Mesendoderm (in vitro differentiated cells): Measurements from ENCODE around the gene FAF1.
"Not testable (repeated sequence)": the region's sequence is repeated elsewhere in the genome, so short reads cannot be mapped to it uniquely, and the experiment has no call there.

Experiments used
- DNase-seq: peaks from one replicate; pipeline ENCODE4 v3.0.0; 2013
- H2AK5ac ChIP-seq: 2 replicates; pipeline ENCODE4 v1.6.1; 2013; ENCODE audit warnings: low read length, inconsistent platforms
- H2BK120ac ChIP-seq: 2 replicates; pipeline ENCODE4 v1.6.1; 2013; ENCODE audit warnings: low read depth, mild to moderate bottlenecking, low read length, moderate library complexity, mixed read lengths
- H2BK15ac ChIP-seq: replicated peaks from 2 replicates; pipeline ENCODE4 v1.6.1; 2013; ENCODE audit warnings: low read depth, mild to moderate bottlenecking, moderate library complexity
- H2BK5ac ChIP-seq: 2 replicates; pipeline ENCODE4 v1.6.1; 2013; ENCODE audit warnings: low read length, inconsistent platforms
- H3K18ac ChIP-seq: 2 replicates; pipeline ENCODE4 v1.6.1; 2013; ENCODE audit warnings: mild to moderate bottlenecking, low read length, mixed read lengths
- H3K23ac ChIP-seq: one replicate; pipeline ENCODE4 v1.6.1; 2013; ENCODE audit warnings: low read length
- H3K27ac ChIP-seq: 2 replicates; pipeline ENCODE4 v1.5.1; 2013; ENCODE audit warnings: low read depth, mild to moderate bottlenecking, inconsistent platforms, low read length, moderate library complexity
- H3K27me3 ChIP-seq: 2 replicates; pipeline ENCODE4 v1.6.1; 2013; ENCODE audit warnings: low read length, control low read depth, mild to moderate bottlenecking, inconsistent platforms; ENCODE audit not compliant: insufficient read depth, poor library complexity
- H3K36me3 ChIP-seq: 2 replicates; pipeline ENCODE4 v1.6.1; 2013; ENCODE audit warnings: low read length, inconsistent platforms; ENCODE audit not compliant: control insufficient read depth, insufficient read depth
- H3K4ac ChIP-seq: one replicate; pipeline ENCODE4 v1.6.1; 2013; ENCODE audit warnings: low read depth, mild to moderate bottlenecking, low read length, moderate library complexity
- H3K4me1 ChIP-seq: 2 replicates; pipeline ENCODE4 v1.6.1; 2013; ENCODE audit warnings: low read depth, low read length, inconsistent platforms; ENCODE audit not compliant: control insufficient read depth
- H3K4me2 ChIP-seq: 2 replicates; pipeline ENCODE4 v1.6.1; 2013; ENCODE audit warnings: low read length
- H3K4me3 ChIP-seq: 2 replicates; pipeline ENCODE4 v1.5.1; 2013; ENCODE audit warnings: mild to moderate bottlenecking, low read length
- H3K56ac ChIP-seq: one replicate; pipeline ENCODE4 v1.6.1; 2013; ENCODE audit warnings: low read length
- H3K79me1 ChIP-seq: 2 replicates; pipeline ENCODE4 v1.6.1; 2013; ENCODE audit warnings: low read length, inconsistent platforms
- H3K79me2 ChIP-seq: 2 replicates; pipeline ENCODE4 v1.6.1; 2013; ENCODE audit warnings: mild to moderate bottlenecking, low read length; ENCODE audit not compliant: control insufficient read depth, insufficient read depth
- H3K9ac ChIP-seq: 2 replicates; pipeline ENCODE4 v1.6.1; 2013; ENCODE audit warnings: low read length, inconsistent platforms
- H4K5ac ChIP-seq: one replicate; pipeline ENCODE4 v1.6.1; 2013; ENCODE audit warnings: low read length
- H4K8ac ChIP-seq: one replicate; pipeline ENCODE4 v1.6.1; 2013; ENCODE audit warnings: low read depth, mild to moderate bottlenecking, control low read depth, low read length, moderate library complexity
- WGBS: extraction: QIAGEN DNeasy Blood & Tissue Kit; methylation state at CpG from one replicate; pipeline ENCODE4 v1.1.7; 2013; ENCODE audit warnings: low lambda C conversion rate, missing lambda C conversion rate; ENCODE audit not compliant: insufficient coverage; ENCODE audit errors: extremely low coverage; 5-methylcytosine and 5-hydroxymethylcytosine counted together

The FAF1 gene

DNA sequence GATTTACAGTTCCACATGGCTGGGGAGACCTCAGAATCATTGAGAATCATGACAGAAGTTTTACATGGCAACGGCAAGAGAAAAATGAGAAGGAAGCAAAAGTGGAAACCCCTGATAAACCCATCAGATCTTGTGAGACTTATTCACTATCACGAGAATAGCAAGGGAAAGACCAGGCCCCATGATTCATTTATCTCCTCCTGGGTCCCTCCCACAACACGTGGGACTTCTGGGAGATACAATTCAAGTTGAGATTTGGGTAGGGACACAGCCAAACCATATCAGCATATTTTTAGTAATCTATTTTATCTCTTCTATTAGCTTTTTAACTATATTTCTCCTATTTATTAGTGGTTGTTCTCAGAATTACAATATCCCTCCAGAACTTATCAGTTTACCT is 26.3 kb downstream of the FAF1 start:
- H3K18ac ChIP-seq, H3K56ac ChIP-seq, H3K23ac ChIP-seq, H3K79me2 ChIP-seq, H3K27me3 ChIP-seq, H2BK120ac ChIP-seq, H3K9ac ChIP-seq, H2BK5ac ChIP-seq, H2AK5ac ChIP-seq, H3K4me1 ChIP-seq, H3K4me2 ChIP-seq, H3K79me1 ChIP-seq, H2BK15ac ChIP-seq, H3K4ac ChIP-seq, H3K27ac ChIP-seq, H4K8ac ChIP-seq, H3K4me3 ChIP-seq, H3K36me3 ChIP-seq, DNase-seq, H4K5ac ChIP-seq: not testable (repeated sequence)
- no CpG with 5 or more reads among the region's 3 CpGs for WGBS

DNA sequence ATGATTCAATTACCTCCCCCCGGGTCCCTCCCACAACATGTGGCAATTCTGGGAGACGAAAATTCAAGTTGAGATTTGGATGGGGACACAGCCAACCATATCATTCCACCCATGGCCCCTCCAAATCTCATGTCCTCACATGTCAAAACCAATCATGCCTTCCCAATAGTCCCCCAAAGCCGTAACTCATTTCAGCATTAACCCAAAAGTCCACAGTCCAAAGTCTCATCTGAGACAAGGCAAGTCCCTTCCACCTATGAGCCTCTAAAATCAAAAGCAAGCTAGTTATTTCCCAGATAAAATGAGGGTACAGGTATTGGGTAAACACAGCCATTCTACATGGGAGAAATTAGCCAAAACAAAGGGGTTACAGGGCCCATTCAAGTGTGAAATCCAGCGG is 28.0 kb downstream of the FAF1 start:
- H3K9ac ChIP-seq, H4K8ac ChIP-seq: not testable (repeated sequence)

DNA sequence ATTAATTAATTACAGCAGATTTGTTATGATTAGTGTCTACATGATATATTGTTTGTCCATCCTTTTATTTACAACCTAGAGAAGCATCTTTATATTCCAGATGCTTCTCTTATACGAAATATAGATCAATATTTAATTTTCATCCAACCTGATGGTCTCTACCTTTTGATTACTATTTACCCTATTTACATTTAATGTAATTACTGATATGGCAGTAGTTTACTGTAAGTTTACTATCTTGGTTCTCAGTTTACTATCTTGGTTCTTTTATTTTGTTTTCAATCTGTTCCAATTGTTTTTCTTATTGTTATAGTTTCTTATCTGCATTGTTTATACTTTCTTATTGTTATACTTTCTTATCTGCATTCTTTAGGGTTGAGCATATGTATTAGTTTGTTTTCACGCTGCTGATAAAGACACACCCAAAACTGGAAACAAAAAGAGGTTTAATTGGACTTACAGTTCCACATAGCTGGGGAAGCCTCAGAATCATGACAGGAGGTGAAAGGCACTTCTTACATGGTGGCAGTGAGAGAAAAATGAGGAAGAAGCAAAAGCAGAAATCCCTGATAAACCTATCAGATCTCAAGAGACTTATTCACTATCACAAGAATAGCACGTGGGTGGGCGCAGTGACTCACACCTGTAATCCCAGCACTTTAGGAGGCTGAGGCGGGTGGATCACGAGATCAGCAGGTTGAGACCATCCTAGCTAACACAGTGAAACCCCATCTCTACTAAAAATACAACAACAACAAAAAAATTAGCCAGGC is 28.9 kb downstream of the FAF1 start:
- H2BK120ac ChIP-seq, result no peak overlapping the region
- no peak overlapping the region for H4K5ac ChIP-seq
- H3K18ac ChIP-seq, result no peak overlapping the region
- DNase-seq, result peak; percentile 48
- H3K4me1 ChIP-seq, result no peaks in the 10 kb centered on the region
- no peak overlapping the region for H3K27ac ChIP-seq
- H4K8ac ChIP-seq, result no peak overlapping the region
- no peak overlapping the region for H3K4ac ChIP-seq
- H3K79me1 ChIP-seq, result peaks cover 1% of the 10 kb centered on the region
- no peak overlapping the region for H3K4me3 ChIP-seq
- no peak overlapping the region for H2AK5ac ChIP-seq
- H3K56ac ChIP-seq, result no peak overlapping the region
- peaks cover 8% of the 10 kb centered on the region for H3K79me2 ChIP-seq
- no peaks in the 10 kb centered on the region for H3K27me3 ChIP-seq
- no peak overlapping the region for H2BK5ac ChIP-seq
- no peak overlapping the region for H3K23ac ChIP-seq
- no CpG with 5 or more reads among the region's 6 CpGs for WGBS
- no peak overlapping the region for H3K9ac ChIP-seq
- no peak overlapping the region for H3K4me2 ChIP-seq
- H2BK15ac ChIP-seq, result no peak overlapping the region
- H3K36me3 ChIP-seq, result no peaks in the 10 kb centered on the region

More for the DNA sequence above, 28.0 kb downstream of the FAF1 start:
- H3K79me1 ChIP-seq, H3K4me3 ChIP-seq, H3K27ac ChIP-seq, H3K4me2 ChIP-seq, H2AK5ac ChIP-seq, H3K56ac ChIP-seq, H3K36me3 ChIP-seq, H3K4ac ChIP-seq, H3K79me2 ChIP-seq, DNase-seq, H3K18ac ChIP-seq, H2BK120ac ChIP-seq, H2BK5ac ChIP-seq, H2BK15ac ChIP-seq, H3K4me1 ChIP-seq, H4K5ac ChIP-seq, H3K27me3 ChIP-seq, H3K23ac ChIP-seq: not testable (repeated sequence)
- WGBS, result no CpG with 5 or more reads among the region's 4 CpGs

DNA sequence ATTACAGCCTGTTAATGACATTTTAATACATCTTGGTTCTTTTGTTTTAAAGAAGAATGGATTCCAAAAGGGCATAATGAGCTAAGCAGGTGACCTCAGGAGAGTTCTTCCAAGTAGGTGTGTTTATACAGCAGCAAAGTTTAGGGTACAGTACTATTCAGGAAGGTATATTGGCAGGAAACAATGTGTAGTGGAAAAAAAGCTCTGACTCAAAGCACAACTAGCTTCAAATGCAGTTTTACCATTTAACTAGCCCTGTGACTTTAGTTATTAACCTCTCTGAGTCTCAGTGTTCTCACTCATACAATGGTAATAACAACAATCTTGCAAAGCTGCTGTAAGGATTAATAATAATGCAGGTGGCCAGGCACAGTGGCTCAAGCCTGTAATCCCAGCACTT is 29.9 kb downstream of the FAF1 start:
- Histone ChIP-seq H2BK120ac (no peak overlapping the region), H3K4me2 (no peak overlapping the region), H3K9ac (no peak overlapping the region), H3K36me3 (no peaks in the 10 kb centered on the region), H2AK5ac (no peak overlapping the region), H3K4me1 (no peaks in the 10 kb centered on the region), H3K23ac (no peak overlapping the region), H3K56ac (no peak overlapping the region), H4K5ac (no peak overlapping the region), H3K79me2 (peaks cover 3% of the 10 kb centered on the region), H3K27ac (no peak overlapping the region), H2BK15ac (no peak overlapping the region), H3K18ac (no peak overlapping the region), H3K27me3 (no peaks in the 10 kb centered on the region), H3K79me1 (peaks cover 1% of the 10 kb centered on the region), H3K4me3 (no peak overlapping the region), H4K8ac (no peak overlapping the region), H2BK5ac (no peak overlapping the region), H3K4ac (no peak overlapping the region)
- DNase-seq, result no peak

GRCh38 chr1:50929376-50929958 is 30.6 kb downstream of the FAF1 start:
- Histone ChIP-seq H4K8ac (no peak overlapping the region), H2BK5ac (no peak overlapping the region), H2BK15ac (no peak overlapping the region), H4K5ac (no peak overlapping the region), H3K79me2 (peaks cover 3% of the 10 kb centered on the region), H3K79me1 (peaks cover 1% of the 10 kb centered on the region), H3K18ac (no peak overlapping the region), H3K27me3 (no peaks in the 10 kb centered on the region), H3K4me1 (no peaks in the 10 kb centered on the region), H3K56ac (no peak overlapping the region), H2AK5ac (no peak overlapping the region), H3K27ac (no peak overlapping the region), H3K36me3 (no peaks in the 10 kb centered on the region), H3K9ac (no peak overlapping the region), H2BK120ac (no peak overlapping the region), H3K4me2 (no peak overlapping the region), H3K4me3 (no peak overlapping the region), H3K23ac (no peak overlapping the region), H3K4ac (no peak overlapping the region)
- DNase-seq, result peak; percentile 26
- no CpG with 5 or more reads among the region's 2 CpGs for WGBS

- Histone ChIP-seq H3K27ac (no peak overlapping the region), H3K36me3 (no peaks in the 10 kb centered on the region), H2AK5ac (no peak overlapping the region), H3K18ac (no peak overlapping the region), H2BK15ac (no peak overlapping the region), H3K4me3 (no peak overlapping the region), H2BK120ac (no peak overlapping the region), H3K4me2 (no peak overlapping the region), H3K79me2 (peaks cover 15% of the 10 kb centered on the region), H3K27me3 (no peaks in the 10 kb centered on the region), H4K8ac (no peak overlapping the region), H3K9ac (no peak overlapping the region), H3K79me1 (peaks cover 4% of the 10 kb centered on the region), H3K23ac (no peak overlapping the region), H3K4me1 (no peaks in the 10 kb centered on the region), H3K4ac (no peak overlapping the region), H4K5ac (no peak overlapping the region), H2BK5ac (no peak overlapping the region), H3K56ac (no peak overlapping the region)
- no CpG with 5 or more reads among the region's 1 CpG for WGBS
- no peak for DNase-seq
Measured at GRCh38 chr1:50923564-50923963, 36.5 kb downstream of the FAF1 start.
